Psoas muscle (tissue), 8 donors: ENCODE data around the gene GPS1. TPM values are rescaled to one million over a fixed set of nuclear protein-coding genes. Genes with fewer than 3 reads are reported as not detected.

Experiments used
- ATAC-seq, 4 donors: fragments of 200-7000 bp; cut with Tn5 transposase; one replicate each; pipeline ENCODE4 v1.9.1; 2020; ENCODE audit warnings: moderate library complexity in 3 of 4, mild to moderate bottlenecking in 2 of 4
- DNase-seq, 2 donors: peaks; one replicate each; pipeline ENCODE4 v3.0.0-alpha.2; 2020
- H3K27ac ChIP-seq: fragments of 200-600 bp; one replicate; pipeline ENCODE4 v1.8.0; 2022
- H3K27me3 ChIP-seq, 3 donors: fragments of 200-600 bp in 1 of 3; one replicate each; pipeline versions ENCODE4 v1.6.1 to v1.8.0; 2013 to 2022; ENCODE audit warnings: low read length in 2 of 3, mild to moderate bottlenecking in 2 of 3, moderate library complexity in 1 of 3; ENCODE audit not compliant: insufficient read depth in 3 of 3
- H3K36me3 ChIP-seq, 2 donors: fragments of 200-600 bp in 1 of 2; one replicate each; pipeline versions ENCODE4 v1.6.1 to v1.8.0; 2013 to 2022; ENCODE audit warnings: low read depth in 1 of 2, mild to moderate bottlenecking in 1 of 2, moderate library complexity in 1 of 2; ENCODE audit not compliant: insufficient read depth in 1 of 2
- H3K4me1 ChIP-seq: fragments of 200-600 bp; one replicate; pipeline ENCODE4 v1.8.0; 2022
- H3K4me3 ChIP-seq: fragments of 200-600 bp; one replicate; pipeline ENCODE4 v1.8.0; 2022; ENCODE audit warnings: mild to moderate bottlenecking
- H3K9me3 ChIP-seq: fragments of 200-600 bp; one replicate; pipeline ENCODE4 v1.8.0; 2022
- CTCF ChIP-seq: fragments of 200-600 bp; IDR thresholded peaks from one replicate; pipeline ENCODE4 v1.8.0; 2022; ENCODE audit warnings: antibody characterized with exemption
- WGBS, 3 donors: extraction: QIAGEN DNeasy Blood & Tissue Kit; methylation state at CpG; one replicate each; pipeline versions ENCODE4 v1.1.6 to v1.1.7; 2013; 5-methylcytosine and 5-hydroxymethylcytosine counted together
- intact Hi-C, 2 donors: fragments of 100-400 bp; cut with DNase I; formaldehyde crosslinking; loops; one replicate each; pipeline versions ENCODE4 v1.11.0 to v1.14.2; 2022
- polyA plus RNA-seq, 3 donors: library from polyadenylated mRNA; stranded (reverse); fragments of 200-250 nt; gene quantifications; one replicate each; pipeline ENCODE4 v1.2.3, GENCODE V29; 2013
- total RNA-seq, 4 donors: library from RNA; stranded (reverse); fragmentation: NEBNext Ultra II Directional in 2 of 4; extraction: Animal tissue kit (Norgen Biotek cat#: 25700) in 2 of 4; gene quantifications; one replicate each; pipeline versions ENCODE4 v1.2.1 to v1.2.4, GENCODE V29; 2021 to 2023
- donor health status: healthy with polysubstance abuse.
- donor health status: DM: no; HTN: no; CAD: no; lungs with moderate emphysema.
- donor health status: Bipolar disorder and iron deficiency.
- donor health status: healthy.
- donor health status: DM: yes; HTN: yes; CAD: no.
- donor health status: DM: no; HTN: no; CAD: no.
- donor health status: DM: no; HTN: no; CAD: no.
- donor health status: DM: yes; HTN: yes; CAD: no.

The GPS1 gene
- total and polyA plus RNA-seq, 7 donors, result 87.1 to 114 (median 104) TPM

GRCh38 chr17:82080048-82080788, 28.5 kb downstream of the GPS1 start:
- WGBS, 3 donors, result 87 to 91% (median 89%) methylated on average over 34 to 36 of the region's 36 CpGs
- ATAC-seq (no peak), DNase-seq (peak in 1 of 2 donors; percentile 52)
- Histone ChIP-seq H3K27ac (no peak overlapping the region), H3K27me3 (no peaks in the 10 kb centered on the region), H3K4me1 (no peaks in the 10 kb centered on the region), H3K36me3 (peaks cover 3 to 64% of the 10 kb centered on the region in 2 donors), H3K4me3 (no peak overlapping the region), H3K9me3 (no peaks in the 10 kb centered on the region)
- TF ChIP-seq CTCF, result no peak
- intact Hi-C loops, result no loop called here

GRCh38 chr17:82080789-82081464, 29.2 kb downstream of the GPS1 start:
- Histone ChIP-seq H3K27ac (no peak overlapping the region), H3K4me1 (no peaks in the 10 kb centered on the region), H3K36me3 (peaks cover 3 to 71% of the 10 kb centered on the region in 2 donors), H3K27me3 (no peaks in the 10 kb centered on the region), H3K4me3 (no peak overlapping the region), H3K9me3 (no peaks in the 10 kb centered on the region)
- TF ChIP-seq CTCF, result no peak
- intact Hi-C loops, result no loop called here
- DNase-seq (peak in 1 of 2 donors; percentile 51), ATAC-seq (no peak)
- WGBS, 3 donors, result 93 to 94% (median 94%) methylated on average over 43 to 44 of the region's 44 CpGs

- Histone ChIP-seq H3K4me1 (no peaks in the 10 kb centered on the region), H3K9me3 (no peaks in the 10 kb centered on the region), H3K27ac (no peak overlapping the region), H3K36me3 (peaks cover 7 to 77% of the 10 kb centered on the region in 2 donors), H3K27me3 (no peaks in the 10 kb centered on the region), H3K4me3 (no peak overlapping the region)
- ATAC-seq, result no peak
- peak in 1 of 2 donors; percentile 35 for DNase-seq
- 89 to 93% (median 90%) methylated on average over 17 to 20 of the region's 20 CpGs for WGBS, 3 donors
- intact Hi-C loops, result no loop called here
- no peak for TF ChIP-seq CTCF
These were observed 29.8 kb downstream of the GPS1 start for GRCh38 chr17:82081546-82081945.

GRCh38 chr17:82081966-82082365, 30.3 kb downstream of the GPS1 start:
- Histone ChIP-seq H3K27ac (no peak overlapping the region), H3K4me3 (no peak overlapping the region), H3K4me1 (no peaks in the 10 kb centered on the region), H3K27me3 (no peaks in the 10 kb centered on the region), H3K9me3 (no peaks in the 10 kb centered on the region), H3K36me3 (peaks cover 7 to 81% of the 10 kb centered on the region in 2 donors)
- intact Hi-C loops, result no loop called here
- 91 to 94% (median 93%) methylated on average over 21 to 22 of the region's 22 CpGs for WGBS, 3 donors
- no peak for TF ChIP-seq CTCF
- no peak for ATAC-seq
- DNase-seq, result peak in 1 of 2 donors; percentile 49
